HG02981 (cell line): ENCODE measurements around the gene METTL16.

ENCODE experiments used
- ATAC-seq: cut with Tn5 transposase; IDR thresholded peaks from one replicate; pipeline ENCODE4 v1.9.1; 2021; ENCODE audit warnings: mild to moderate bottlenecking, moderate library complexity; ENCODE audit not compliant: unreplicated experiment

The METTL16 gene

GRCh38 chr17:2418572-2418971 is 93.1 kb downstream of the METTL16 start:
- no peak for ATAC-seq

DNA sequence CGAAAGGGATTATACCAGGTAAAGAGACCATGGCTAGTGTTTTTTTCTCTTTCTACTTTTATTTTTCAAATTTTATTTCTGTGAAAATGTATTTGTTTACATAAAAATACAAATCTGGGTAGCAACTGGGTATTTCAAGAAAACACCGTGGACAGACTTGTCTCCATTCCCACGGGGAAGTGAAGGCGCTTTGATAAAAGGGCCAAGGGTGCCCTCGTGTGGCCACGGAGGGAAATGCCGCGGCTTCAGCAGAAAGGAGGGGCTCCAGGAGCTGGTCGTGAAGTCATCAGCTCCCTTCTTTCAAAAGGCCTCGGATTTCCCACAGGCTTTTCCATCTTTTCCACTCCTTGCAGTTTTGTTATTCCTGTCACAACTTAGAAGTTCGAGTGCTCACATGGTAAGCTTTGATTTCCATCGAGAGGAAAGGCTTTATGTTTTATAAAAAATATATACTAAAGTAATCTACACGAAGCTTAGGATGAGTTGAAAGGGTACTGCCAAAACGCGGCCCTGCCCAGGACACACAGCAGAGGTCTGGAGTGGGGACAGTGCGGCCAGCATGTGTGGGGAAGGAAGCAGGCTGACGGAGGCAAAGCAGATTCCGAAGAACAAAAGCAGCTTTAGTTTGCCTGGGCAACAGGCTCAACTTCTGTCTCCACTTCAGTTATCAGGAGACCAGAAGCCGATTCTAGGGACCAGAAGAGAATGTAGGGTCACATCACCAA is 95.5 kb downstream of the METTL16 start:
- no peak for ATAC-seq

- no peak for ATAC-seq
Measured at GRCh38 chr17:2415081-2415480, 96.6 kb downstream of the METTL16 start.

- ATAC-seq: no peak
Measured at GRCh38 chr17:2414446-2415064, 97.1 kb downstream of the METTL16 start.

DNA sequence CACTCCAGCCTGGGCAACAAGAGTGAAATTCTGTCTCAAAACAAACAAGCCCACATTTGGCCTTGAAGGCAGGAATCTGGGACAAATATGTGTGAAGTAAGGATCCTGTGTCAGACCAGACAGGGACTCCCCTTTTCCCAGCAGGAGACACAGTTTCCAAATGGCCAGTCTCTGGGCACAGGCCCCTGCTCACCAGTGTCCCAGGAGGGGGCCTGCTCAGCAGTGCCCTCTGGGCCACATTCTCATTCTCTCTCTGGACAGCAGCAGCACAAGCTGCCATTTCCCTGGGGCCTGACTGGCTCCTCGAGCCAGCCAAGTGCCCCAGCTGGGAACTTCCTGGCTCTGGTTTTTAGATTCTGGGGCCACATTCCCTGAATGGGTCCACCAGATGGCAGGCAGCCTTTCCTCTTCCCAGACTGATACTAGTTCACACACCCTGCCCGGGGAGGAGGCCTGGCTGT is 99.1 kb downstream of the METTL16 start:
- no peak for ATAC-seq

DNA sequence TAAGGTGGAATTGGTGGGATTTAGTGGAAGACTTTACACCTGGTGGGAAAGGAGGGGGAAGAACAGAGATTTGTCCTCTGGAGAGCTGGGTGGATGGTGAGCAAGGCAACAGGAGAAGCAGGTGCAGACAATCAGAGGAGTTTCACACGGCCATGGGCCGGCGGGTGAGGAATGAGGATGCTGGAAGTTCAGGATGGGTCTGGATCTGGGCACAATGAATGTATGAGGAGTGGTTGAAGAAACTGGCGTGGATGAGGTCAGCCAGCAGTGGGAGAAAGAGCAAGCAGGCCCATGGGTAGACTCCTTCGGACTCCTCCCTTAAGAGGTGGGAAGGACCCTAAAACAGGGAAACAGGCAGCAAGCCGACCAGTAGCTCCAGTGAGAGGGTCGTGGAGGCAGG is 100.7 kb downstream of the METTL16 start:
- ATAC-seq: no peak

- no peak for ATAC-seq
Measured at GRCh38 chr17:2406903-2407790, 104.5 kb downstream of the METTL16 start.

- ATAC-seq: no peak
Measured at GRCh38 chr17:2406271-2406902, 105.3 kb downstream of the METTL16 start.

- ATAC-seq: no peak
Measured at GRCh38 chr17:2405247-2405926, 106.3 kb downstream of the METTL16 start.

DNA sequence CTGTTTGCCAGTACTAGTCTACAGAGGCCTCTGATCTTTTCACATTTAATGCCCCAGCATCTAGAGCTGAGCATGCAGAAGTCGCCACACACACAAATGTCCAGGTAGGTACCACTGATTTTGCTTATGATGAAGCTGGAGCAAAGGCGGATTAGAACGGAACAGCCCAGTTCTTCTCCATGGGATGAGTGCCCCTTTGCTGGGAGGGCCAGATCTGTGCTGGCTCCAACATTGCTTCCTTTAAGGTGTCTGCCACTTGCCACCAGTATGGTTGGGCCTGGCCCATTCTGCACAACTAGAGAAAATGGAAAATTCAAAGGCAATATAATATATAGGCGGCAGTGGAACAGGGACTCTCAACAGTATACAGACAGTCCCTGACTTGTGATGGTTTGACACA is 108.6 kb downstream of the METTL16 start:
- ATAC-seq: no peak

DNA sequence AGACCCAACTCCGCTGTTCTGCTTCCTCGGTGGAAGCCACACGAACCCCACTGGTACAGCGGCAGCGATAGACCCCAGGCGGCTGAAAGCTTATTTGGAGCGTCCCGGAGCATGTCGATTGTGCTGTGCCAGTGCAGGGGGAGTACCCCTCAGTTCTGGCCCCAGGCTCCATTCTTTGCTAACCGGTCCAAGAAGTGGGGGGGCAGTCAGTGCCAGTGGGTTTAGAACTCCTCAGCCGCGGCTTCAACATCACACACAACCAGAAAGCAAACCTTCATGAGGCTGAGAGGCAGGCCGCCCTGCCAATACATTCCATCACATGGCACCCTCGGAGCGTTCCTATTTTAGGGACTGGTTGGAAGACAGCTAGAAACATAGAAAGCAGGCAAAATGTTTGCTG is 109.1 kb downstream of the METTL16 start:
- no peak for ATAC-seq

- peak; percentile 49 for ATAC-seq
Measured at GRCh38 chr17:2401426-2402221, 110.1 kb downstream of the METTL16 start.

GRCh38 chr17:2400877-2401425 is 110.7 kb downstream of the METTL16 start, which contains the start of gene MNT:
Gene MNT, minus strand, starts transcription at chr17:2401060. Its CDS starts 348 bp downstream, at chr17:2400712.
- ATAC-seq: peak; percentile 28

DNA sequence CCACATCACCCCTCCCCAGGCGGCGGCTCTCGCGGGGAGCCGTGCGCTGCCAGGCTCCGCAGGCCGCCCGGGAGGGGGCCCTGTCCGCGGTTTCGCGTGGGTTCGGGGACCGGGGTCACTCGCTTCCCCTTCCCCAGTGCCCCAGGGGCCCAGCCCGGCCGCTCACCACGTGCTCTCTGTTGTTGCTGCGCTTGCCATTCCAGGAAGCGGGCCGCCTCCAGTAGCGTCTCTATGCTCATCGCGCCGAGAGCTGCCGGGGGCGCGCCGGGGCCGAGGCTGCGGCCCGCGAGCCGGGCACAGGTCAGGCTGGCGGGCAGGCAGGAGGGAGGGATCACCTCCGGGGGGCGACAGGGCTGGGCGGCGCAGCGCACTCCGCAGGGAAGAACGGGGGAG is 111.2 kb downstream of the METTL16 start:
- no peak for ATAC-seq

DNA sequence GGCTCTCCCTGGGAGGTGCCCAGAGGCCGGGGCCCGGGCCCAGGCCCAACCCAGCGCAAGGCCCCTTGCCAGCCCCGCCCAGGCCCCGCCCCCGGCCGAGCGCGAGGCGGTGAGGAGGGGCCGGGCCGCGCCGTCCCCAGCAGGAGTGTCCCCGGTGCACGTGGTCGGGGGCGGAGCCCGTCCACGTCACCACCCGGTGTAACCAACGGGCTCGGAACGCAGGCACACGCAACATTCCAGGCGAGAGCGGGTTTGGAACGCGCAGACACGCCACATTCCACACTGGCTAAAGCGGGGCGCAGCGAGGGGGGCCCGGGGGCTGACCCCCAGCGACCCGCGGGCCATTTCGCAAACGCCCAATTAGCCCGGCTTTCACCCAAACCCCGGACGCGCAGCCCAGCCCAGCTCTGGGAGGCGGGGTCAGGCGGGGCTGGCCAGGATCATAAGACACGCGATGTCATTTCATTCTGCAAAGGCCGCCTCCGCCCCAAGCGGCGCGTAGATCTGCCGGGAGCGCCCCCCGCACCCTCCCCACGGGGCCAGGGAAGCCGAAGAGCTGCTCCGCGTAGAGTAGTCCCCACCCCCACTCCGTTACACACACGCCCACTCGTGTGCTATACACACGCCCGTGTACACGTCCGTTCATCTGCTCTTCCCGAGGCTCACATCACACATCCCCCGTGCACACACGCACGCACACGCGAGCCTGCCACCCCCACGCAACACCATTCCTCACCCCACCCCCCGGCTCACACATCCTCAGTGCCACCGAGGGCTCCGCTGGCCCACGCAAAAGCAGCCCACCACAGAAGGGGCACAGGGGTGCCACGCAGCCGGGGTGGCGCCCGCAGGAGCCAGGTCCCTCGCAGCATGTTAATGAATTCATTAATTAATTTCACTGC is 111.9 kb downstream of the METTL16 start:
- ATAC-seq: peak; percentile 41

DNA sequence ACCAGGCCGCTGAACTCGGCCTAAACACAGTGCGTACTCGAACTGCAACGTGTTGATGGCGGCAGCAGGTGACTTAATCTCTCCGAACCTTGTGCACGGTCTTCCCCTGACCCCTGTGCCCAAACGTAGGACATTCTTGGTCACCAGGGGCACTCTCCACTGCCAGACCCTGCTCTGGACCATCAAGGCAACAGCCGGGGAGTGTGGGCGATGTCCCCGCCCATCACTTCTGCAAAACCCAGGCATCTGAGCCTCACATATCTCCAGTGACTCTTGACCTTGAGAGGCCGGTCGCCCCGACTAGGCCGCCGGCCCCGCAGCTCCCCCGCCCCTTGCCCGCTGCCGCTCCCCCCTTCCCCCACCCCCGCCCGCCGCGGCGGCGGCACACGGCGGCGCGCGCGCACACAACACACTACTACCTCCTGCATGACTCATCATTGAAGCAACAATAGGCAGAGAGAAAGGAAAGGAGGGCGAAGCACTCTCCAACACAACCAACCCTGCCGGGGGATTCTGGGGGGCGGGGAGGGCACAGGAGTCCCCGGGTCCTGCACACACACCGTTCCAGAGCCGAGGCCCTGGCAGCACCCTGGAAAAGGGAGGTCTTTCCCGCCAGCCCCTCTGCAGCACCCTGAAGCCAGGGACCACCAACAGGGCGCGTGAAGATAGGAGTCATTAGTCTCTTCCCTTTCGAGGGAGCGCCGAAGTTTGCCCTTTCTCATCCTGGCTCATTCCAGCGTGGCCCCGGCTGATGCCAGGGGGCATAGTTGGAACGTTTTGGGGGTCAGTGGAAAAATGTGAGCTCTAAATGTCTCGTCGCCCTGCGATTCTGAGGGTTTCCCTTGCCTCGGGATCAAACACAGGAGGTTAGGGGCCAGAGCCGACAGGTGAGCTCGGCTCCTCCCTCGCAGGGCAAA is 112.8 kb downstream of the METTL16 start:
- no peak for ATAC-seq

DNA sequence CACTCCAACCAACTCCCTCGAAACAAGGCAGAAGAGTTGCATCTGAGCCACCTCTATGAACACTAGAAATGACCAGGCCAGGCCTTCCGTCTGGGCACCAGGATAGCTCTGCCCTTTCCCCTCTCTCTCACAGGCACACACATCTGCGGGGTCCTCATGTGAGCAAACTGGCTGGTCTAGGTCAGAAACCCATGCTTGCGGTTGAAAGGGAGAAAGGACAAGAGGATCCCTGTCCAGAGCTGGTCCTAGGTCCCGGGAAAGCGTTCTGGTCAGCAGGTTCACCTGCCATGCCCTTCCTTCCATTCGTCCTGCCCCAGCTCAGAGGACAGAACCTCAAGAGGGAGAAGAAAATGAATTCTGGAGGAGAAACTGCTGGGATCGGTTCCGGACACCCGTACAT is 113.5 kb downstream of the METTL16 start:
- ATAC-seq: no peak
